Measurements from ENCODE around the gene PCDHGB1.
A peak's percentile ranks its signal among the peaks of the same experiment; 100 is the strongest.
"Not testable (repeated sequence)": the region's sequence is repeated elsewhere in the genome, so short reads cannot be mapped to it uniquely, and the experiment has no call there.

The PCDHGB1 gene

DNA sequence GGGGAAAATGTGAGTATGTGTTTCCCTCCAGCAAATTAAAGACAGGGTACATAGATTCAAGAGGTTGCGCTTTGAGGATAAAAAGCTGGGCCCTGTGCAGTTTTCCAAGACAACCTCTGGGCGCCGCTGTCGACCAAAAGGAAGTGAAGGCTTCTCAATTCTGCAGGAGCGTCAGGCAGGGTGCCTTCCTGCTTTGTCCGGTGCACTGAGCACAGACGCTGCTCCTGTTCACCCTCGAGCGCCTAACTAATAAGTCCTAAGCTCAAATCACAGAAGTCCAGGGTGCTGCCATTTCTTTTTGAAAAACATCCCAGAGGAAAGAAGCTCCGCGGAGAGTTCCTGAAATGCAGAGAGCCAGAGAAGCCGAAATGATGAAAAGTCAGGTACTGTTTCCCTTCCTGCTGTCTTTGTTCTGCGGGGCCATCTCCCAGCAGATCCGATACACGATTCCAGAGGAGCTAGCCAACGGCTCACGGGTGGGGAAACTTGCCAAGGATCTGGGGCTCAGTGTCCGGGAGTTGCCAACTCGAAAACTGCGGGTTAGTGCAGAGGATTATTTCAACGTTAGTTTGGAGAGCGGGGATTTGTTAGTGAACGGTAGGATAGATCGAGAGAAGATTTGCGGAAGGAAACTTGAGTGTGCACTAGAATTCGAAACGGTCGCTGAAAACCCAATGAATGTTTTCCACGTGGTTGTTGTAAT is at the start of gene PCDHGB1:
PCDHGB1 (plus strand) TSS at position 183 of the 703 bp plus-strand sequence; CDS start at position 345, 162 bp downstream.
- peak in 4 of 56 donors; percentile 2 to 17 (median 12) for DNase-seq

DNA sequence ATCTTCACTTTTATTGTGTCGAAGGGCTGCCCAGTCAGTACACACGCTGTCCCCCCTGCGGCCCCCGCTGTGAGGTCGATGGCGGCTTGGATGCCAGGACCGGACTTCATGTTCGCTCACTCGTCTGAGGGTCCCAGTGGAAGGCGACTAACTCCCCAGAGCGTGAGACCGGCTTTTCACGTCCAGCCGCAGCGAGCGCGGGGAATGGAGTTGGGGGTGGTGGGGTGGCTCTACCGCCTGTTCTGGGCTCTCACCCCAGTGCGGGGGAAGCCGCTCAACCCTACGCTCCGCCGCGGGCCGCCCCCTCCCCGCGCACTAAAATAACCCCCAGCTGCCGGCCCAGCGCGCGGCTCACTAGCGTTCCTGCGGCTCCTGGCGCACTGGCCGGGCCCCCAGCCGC is 46.1 kb upstream of the PCDHGB1 start, which contains the start of gene SLC25A2:
SLC25A2 (minus strand) TSS at position 294 of the 400 bp plus-strand sequence; CDS start at position 110, 184 bp downstream.
- DNase-seq: no peak

DNA sequence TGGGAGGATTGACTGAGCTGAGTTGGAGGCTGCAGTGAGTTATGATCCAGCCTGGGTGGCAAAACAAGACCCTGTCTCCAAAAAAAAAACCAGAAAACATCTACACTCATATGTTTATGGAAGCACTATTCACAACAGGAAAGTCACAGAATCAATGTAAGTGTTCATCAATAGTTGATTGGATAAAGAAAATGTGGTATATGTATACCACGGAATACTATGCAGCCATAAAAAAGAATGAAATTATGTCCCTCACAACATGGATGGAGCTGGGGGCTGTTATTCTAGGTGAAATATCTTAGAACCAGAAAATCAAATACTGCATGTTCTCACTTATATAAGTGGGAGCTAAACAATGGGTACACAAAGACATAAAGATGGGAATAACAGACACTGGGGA is 43.3 kb upstream of the PCDHGB1 start:
- DNase-seq: no peak

DNA sequence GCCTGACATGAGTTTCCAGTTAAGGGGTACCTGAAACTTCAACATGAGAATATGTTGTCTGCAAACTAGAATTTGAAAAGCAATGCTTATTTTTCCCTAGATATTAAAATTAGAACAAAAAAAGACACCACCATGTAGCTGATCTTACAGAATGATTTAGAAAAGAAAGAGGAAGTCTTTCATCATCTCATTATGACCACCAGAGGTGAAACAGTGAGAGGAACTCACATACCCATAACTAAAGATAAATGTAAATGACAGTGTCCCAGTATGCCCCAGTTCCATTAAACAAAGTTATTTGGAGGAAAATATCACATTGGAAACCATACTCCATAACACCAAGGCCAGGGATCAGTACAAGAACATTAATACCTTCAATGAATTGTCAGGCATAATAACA is 36.2 kb upstream of the PCDHGB1 start:
- no peak for DNase-seq

DNA sequence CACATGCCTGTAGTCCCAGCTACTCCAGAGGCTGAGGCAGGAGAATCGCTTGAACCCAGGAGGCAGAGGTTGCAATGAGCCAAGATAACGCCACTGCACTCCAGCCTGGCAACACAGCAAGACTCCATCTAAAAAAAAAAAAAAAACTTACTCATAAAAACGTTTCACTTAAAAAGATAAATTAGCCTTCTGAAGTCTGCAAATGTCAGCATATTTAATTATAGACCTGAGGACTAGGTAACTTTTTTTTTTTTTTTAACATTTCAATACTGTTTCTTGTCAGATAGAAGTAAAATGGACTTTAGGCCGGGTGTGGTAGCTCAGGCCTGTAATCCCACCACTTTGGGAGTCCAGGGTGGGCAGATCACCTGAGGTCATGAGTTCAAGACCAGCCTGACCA is 32.9 kb upstream of the PCDHGB1 start:
- DNase-seq: not testable (repeated sequence)

DNA sequence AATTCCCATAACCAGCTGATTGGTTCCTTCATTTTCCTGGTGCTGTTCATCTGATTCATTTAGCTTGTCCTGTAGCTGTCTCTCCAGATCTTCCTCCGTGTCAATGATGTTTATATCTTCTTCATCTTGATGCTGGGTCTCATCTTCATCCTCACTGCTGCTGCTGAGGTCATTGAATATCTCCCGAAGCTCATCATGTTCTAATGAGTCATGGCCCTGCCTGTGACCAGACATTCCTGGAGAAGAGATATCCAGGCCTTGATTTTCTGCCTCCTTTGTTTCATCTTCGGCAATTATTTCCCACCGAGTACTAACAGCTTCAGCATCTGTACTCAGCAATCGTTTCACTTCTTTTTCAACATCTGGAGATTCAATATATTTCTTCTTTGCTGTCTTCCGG is 30.7 kb upstream of the PCDHGB1 start:
- DNase-seq: no peak

DNA sequence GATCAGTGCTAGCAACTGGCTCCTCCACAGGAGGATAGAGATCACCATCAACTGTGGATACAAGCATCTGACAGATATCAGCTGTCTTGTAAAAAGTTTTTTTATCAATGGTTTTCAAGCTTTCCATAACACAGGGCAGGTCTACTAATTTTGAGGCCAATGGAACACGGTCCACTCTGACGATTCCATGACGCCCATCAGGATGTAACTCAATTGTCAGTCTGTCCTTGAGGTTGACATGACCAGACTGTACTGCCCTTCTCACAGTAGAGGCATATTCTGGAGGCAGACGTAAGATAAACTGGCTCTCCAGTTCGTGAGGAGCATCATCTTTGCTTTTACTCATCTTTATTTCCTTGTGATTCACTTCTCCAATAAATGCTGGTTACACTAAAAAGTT is 30.2 kb upstream of the PCDHGB1 start:
- DNase-seq: no peak

DNA sequence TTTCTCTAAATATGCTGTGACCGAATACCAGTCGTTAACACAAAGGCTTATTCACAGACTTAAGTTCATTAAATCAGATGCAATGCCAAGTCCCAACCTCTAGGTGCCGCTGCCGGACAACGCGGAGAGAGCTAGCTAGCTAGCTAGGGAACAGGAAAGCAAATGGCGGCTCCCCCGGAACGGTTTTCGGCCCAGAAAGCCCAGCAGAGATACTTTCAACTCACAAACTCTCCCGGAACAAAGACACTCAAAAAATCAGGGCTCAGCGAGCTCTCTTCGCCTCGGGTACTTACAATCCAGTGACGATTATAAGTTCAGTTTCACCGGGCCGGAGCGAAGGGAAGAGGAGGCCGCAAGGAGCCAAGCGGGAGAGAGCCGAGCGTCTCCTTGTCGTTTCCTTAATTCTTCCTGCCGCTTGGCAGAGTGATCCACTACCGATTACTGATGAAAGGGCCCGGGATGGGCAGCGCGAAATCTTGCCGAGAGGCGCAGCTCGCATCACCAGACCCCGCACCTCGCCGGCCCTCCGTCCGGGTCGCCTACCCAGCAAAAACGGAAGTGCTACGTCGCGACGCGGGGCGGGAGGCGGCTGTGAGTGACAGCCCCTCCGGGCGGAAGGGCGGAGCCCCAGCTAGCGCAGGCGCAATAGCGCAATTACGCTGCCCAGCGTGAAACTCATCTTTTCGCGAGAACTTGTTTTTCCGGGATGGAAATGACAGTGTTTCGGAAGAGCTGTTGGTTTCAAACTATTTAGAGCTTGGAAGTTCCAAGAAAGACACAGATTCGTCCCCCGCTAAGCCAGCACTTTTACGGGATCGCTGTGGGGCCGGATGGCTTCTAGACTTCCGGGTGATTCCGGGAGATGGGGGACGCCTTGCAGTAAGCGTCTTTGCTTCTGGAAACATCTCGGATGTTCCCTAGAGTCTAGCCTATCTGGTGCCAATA is 29.4 kb upstream of the PCDHGB1 start, which contains the start of gene TAF7:
TAF7 (minus strand) TSS at position 560 of the 945 bp plus-strand sequence. CDS start 740 bp downstream, outside the sequence.
- DNase-seq: peak in 54 of 56 donors; percentile 48 to 92 (median 80)

DNA sequence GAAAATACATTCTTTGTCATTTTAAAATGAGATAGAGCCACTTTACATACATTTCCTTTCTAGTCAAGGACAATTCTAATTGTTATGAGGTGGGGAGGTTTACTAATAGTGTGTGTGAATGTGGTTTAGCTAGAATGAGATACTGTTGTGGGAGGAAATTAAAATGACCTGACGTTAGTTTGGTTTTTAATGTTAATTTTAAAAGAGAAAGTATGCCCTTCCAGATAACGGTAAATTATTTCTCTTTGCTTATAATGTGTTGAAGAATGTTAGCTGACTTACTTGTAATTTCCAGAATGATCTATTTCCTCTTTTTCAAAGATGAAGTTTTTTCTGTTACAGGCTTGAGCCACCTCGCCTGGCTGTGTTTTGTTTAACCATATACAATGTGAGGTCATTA is 27.6 kb upstream of the PCDHGB1 start:
- DNase-seq: no peak

DNA sequence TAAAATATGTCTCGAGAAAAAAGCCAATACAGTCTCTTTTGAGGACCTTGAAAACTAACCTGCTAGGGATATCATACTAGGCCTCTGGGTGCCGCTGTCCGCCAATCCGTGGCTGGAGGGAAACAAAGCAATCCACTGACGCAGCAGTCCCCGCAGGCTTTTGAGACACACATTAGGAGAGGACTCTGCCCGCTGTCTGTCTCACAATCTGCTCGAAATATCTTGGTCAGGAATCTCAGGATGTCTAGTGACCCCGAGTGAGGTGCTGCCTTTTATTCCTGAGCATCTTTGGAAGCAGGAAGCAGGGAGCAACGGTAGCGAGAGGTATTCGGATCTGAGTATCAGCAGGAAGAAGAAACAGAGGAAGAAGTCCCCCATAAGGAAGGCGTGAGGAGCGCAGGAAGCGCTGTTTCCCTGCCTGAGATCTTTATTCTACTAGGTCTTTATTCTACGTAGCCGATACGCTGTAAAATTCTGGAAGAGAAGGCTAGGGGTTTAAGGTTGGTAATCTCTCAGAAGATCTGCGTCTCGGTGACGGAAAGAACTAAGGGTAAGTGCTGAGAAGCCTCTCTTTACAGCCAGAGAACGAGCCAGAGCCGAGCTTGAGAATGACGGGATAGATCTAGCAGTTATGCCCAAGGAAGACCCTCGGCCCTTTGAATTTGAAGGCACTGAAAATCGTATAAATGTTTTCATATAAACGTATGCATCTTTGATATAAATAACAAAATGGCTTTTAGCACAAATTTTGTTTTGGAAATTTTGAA is 23.6 kb upstream of the PCDHGB1 start:
- DNase-seq: peak in 49 of 56 donors; percentile 4 to 78 (median 37)

DNA sequence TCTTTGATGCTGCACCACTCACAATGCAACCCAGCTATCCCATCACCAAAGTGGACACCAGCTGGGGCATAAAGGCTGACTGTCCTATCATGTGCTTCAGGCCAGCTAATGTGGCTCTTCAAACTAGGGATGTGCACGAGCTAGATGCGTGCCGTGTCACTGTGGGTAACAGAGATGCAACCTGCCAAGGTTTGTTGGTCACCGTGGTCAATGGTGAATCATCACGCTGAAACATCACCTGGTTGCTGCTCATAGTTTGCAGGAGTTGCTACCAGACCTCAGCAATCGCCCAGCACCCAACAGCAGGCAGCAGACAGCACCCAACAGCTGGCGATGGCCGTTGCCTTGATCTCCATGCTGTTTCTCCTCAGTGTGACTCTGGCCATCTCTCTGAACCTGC is 21.7 kb upstream of the PCDHGB1 start:
- no peak for DNase-seq

DNA sequence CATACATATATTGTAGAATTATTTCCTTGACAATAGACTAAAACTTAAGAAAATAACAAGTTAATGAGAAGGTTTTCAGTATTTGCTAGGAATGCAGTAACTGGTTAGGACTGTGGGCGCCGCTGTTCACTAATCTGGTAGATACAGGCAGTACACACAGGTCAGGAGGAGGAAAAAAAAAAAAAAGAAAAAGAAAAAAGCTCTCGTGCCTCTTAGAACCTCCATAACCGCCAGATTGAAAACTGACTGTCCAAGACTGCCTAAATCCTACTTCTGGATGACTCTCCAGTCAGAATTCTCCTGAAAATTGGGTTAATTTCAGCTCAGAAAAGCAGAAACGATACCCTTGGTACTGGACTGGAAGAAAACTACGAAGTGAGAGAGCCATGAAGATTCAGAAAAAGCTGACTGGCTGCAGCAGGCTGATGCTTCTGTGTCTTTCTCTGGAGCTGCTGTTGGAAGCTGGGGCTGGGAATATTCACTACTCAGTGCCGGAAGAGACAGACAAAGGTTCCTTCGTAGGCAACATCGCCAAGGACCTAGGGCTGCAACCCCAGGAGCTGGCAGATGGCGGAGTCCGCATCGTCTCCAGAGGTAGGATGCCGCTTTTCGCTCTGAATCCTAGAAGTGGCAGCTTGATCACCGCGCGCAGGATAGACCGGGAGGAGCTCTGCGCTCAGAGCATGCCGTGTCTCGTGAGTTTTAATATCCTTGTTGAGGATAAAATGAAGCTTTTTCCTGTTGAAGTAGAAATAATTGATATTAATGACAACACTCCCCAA is 19.4 kb upstream of the PCDHGB1 start, which contains the start of gene PCDHGA1:
PCDHGA1 (plus strand) TSS at position 216 of the 782 bp plus-strand sequence.
- no peak for DNase-seq

DNA sequence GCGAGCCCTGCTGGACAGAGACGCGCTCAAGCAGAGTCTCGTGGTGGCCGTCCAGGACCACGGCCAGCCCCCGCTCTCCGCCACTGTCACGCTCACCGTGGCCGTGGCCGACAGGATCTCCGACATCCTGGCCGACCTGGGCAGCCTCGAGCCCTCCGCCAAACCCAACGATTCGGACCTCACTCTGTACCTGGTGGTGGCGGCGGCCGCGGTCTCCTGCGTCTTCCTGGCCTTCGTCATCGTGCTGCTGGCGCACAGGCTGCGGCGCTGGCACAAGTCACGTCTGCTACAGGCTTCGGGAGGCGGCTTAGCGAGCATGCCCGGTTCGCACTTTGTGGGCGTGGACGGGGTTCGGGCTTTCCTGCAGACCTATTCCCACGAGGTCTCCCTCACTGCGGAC is 17.3 kb upstream of the PCDHGB1 start:
- DNase-seq: not testable (repeated sequence)

DNA sequence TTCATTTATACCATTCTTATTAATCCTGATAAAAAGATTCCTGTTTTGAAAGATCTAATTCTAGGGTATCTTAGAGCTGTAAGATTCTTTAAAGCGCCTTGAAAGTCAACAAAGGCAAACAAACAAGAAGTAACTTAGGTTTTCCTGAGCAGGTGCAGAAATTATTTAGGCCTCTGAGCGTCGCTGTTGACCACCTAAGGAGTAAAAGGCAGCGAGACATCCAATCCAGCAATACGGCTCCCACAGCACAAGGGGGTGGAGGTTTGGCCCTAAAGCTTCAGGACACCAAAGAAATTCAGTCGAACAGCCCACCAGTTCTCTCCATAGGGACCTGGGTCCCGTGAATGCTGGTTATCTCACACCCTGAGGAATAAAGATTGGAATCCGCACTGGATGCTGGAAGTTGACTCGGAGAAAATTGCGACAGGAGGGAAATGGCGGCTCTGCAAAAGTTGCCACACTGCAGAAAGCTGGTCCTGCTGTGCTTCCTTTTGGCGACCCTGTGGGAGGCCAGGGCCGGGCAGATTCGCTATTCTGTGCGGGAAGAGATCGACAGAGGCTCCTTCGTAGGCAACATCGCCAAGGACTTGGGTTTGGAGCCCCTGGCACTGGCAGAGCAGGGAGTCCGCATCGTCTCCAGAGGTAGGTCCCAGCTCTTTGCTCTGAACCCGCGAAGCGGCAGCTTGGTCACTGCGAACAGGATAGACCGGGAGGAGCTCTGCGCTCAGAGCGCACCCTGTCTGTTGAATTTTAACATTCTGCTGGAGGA is 11.2 kb upstream of the PCDHGB1 start, which contains the start of gene PCDHGA2:
PCDHGA2 (plus strand) TSS at position 223 of the 769 bp plus-strand sequence.
- no peak for DNase-seq

DNA sequence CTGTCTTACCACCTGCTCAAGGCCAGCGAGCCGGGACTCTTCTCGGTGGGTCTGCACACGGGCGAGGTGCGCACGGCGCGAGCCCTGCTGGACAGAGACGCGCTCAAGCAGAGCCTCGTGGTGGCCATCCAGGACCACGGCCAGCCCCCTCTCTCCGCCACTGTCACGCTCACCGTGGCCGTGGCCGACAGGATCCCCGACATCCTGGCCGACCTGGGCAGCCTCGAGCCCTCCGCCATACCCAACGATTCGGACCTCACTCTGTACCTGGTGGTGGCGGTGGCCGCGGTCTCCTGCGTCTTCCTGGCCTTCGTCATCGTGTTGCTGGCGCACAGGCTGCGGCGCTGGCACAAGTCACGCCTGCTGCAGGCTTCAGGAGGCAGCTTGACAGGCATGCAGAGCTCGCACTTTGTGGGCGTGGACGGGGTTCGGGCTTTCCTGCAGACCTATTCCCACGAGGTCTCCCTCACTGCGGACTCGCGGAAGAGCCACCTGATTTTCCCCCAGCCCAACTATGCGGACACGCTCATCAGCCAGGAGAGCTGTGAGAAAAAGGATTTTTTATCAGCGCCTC is 9.0 kb upstream of the PCDHGB1 start:
- DNase-seq: not testable (repeated sequence)

DNA sequence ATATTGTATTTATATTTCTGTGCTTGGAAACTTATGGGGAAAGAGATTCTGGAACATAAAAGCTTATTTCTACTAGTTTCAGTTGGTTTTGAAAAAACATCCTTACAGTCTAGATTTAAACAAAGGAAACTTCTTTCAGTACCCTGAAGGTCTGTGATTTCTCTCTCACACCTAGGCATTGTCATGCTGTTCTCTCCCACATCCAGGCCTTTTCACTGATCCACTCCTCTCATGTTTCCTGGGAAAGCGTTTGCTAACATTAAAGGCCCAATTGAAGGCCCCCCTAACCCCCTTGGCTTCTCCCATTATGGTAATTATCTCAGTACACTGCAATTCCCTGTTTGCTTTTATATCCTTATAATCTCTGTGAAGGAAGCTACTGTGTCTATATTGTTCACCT is 7.1 kb upstream of the PCDHGB1 start:
- no peak for DNase-seq

DNA sequence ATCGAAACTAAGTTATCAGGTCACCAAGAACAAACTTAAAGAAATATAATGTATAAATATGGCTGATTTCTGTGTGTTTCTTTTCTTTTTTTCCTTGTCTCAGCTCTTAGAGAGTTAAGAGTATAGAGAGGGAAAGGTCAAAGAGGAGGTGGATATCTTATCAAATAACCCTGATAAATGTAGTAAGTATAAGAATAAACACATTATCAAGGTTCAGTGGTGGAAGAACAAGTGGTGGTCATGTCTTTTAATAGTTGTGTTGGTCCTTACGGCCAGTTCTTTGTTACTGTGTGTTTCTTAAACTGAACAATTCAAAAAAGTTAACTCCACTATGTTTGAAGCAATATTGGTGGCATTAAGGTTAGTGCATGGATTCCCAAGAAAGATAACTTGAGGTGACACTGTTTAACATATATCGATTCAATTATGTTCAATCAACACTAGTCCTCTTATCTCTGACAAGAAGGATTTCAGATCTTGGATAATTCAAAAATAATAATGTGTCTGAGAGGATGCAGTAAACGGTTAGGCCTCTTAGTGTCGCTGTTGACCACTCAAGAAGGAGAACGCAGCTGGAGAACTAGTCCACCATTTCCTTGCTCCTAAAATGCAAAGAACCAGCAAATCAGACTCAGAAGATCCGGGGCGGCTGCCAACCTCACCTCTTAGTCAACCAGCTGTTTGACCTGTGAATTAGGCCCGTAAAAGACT is 6.5 kb upstream of the PCDHGB1 start, which contains the start of gene PCDHGA3:
PCDHGA3 (plus strand) TSS at position 588 of the 711 bp plus-strand sequence. CDS start 205 bp downstream, outside the sequence.
- no peak for DNase-seq

DNA sequence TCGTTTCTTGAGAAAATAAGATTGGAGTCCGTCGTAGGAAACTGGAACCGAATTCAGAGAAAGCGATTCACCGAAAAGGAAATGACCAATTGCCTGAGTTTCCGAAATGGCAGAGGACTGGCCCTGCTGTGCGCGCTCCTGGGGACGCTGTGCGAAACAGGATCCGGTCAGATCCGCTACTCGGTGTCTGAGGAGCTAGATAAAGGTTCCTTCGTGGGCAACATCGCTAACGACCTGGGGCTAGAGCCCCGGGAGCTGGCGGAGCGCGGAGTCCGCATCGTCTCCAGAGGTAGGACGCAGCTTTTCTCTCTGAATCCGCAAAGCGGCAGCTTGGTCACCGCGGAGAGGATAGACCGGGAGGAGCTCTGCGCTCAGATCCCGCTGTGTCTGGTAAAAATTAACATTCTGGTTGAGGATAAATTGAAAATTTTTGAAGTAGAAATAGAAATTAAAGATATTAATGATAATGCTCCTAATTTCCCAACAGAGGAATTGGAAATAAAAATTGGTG is 5.9 kb upstream of the PCDHGB1 start:
- DNase-seq: no peak

Measured in amygdala (tissue), 56 donors.